GDM1 (cell line): ENCODE measurements around the gene YWHAB.

Source experiments
- DNase-seq: peaks from one replicate; lab custom pipeline; 2025; lab: John Stamatoyannopoulos, UW

Gene YWHAB

GRCh38 chr20:44914924-44915323, 29.4 kb downstream of the YWHAB start:
- no peak for DNase-seq

GRCh38 chr20:44916586-44916985, 31.1 kb downstream of the YWHAB start:
- no peak for DNase-seq

- no peak for DNase-seq
Measured at GRCh38 chr20:44917399-44917798, 31.9 kb downstream of the YWHAB start.

- DNase-seq = no peak
Measured at GRCh38 chr20:44918342-44918741, 32.8 kb downstream of the YWHAB start.

GRCh38 chr20:44918761-44919160, 33.3 kb downstream of the YWHAB start:
- DNase-seq = no peak

- no peak for DNase-seq
Measured at GRCh38 chr20:44921447-44921846, 35.9 kb downstream of the YWHAB start.

GRCh38 chr20:44924541-44924940, 39.0 kb downstream of the YWHAB start:
- DNase-seq = no peak

- DNase-seq = no peak
Measured at GRCh38 chr20:44928595-44928994, 43.1 kb downstream of the YWHAB start.

GRCh38 chr20:44930517-44931168, 45.1 kb downstream of the YWHAB start:
- no peak for DNase-seq

- no peak for DNase-seq
Measured at GRCh38 chr20:44931911-44932310, 46.4 kb downstream of the YWHAB start.

- no peak for DNase-seq
Measured at GRCh38 chr20:44932916-44933315, 47.4 kb downstream of the YWHAB start.

GRCh38 chr20:44936510-44936909, 51.0 kb downstream of the YWHAB start:
- DNase-seq = no peak

GRCh38 chr20:44938637-44939036, 53.1 kb downstream of the YWHAB start:
- DNase-seq = no peak

GRCh38 chr20:44941120-44941691, 55.7 kb downstream of the YWHAB start:
- no peak for DNase-seq

GRCh38 chr20:44942264-44942973, 56.9 kb downstream of the YWHAB start:
- DNase-seq = no peak

- DNase-seq = no peak
Measured at GRCh38 chr20:44943828-44944227, 58.3 kb downstream of the YWHAB start.

- DNase-seq = no peak
Measured at GRCh38 chr20:44945261-44945660, 59.8 kb downstream of the YWHAB start.

GRCh38 chr20:44946271-44946852, 60.9 kb downstream of the YWHAB start:
- no peak for DNase-seq

- no peak for DNase-seq
Measured at GRCh38 chr20:44948107-44948506, 62.6 kb downstream of the YWHAB start.

GRCh38 chr20:44948513-44948912, 63.0 kb downstream of the YWHAB start:
- DNase-seq = no peak

GRCh38 chr20:44950368-44950767, 64.9 kb downstream of the YWHAB start:
- DNase-seq = no peak

GRCh38 chr20:44952731-44953130, 67.2 kb downstream of the YWHAB start:
- DNase-seq = no peak

- DNase-seq = no peak
Measured at GRCh38 chr20:44954211-44954610, 68.7 kb downstream of the YWHAB start.
